Panc1 (cell line): ENCODE data around the gene DLGAP3. TPM values are rescaled to one million over a fixed set of nuclear protein-coding genes. Genes with fewer than 3 reads are reported as not detected.
"Not testable (repeated sequence)": the region's sequence is repeated elsewhere in the genome, so short reads cannot be mapped to it uniquely, and the experiment has no call there.

Experiments
- ATAC-seq: fragments of 200-7000 bp; cut with Tn5 transposase; 2 replicates; pipeline ENCODE4 v1.9.1; 2020; ENCODE audit warnings: mild to moderate bottlenecking, moderate library complexity
- BruUV-seq: library from RNA; stranded (reverse); fragments of 400-500 nt; replicated peaks from 2 replicates; lab custom pipeline; 2021; lab: Mats Ljungman, UMichigan
- CTCF ChIA-PET: fragments of 300-600 bp; sonication (Branson Sonifier 250); formaldehyde crosslinking; loops from one replicate; lab custom pipeline; 2022; ENCODE audit warnings: antibody characterized with exemption; lab: Charles Lee
- POLR2A ChIA-PET: fragments of 300-600 bp; sonication (Branson Sonifier 250); formaldehyde crosslinking; loops from one replicate; lab custom pipeline; 2022; ENCODE audit warnings: antibody characterized with exemption; lab: Charles Lee
- DNase-seq: peaks from one replicate; pipeline ENCODE4 v3.0.0-alpha.2; 2010; ENCODE audit warnings: low read depth, low spot score
- H3K27ac ChIP-seq: 2 replicates; pipeline ENCODE4 v1.5.1; 2011; ENCODE audit warnings: mild to moderate bottlenecking, low read length, inconsistent platforms
- H3K27me3 ChIP-seq: fragments of 200-500 bp; sonication (Bioruptor generic); 2 replicates; pipeline ENCODE4 v1.6.0; 2014; ENCODE audit warnings: low read length, inconsistent platforms; ENCODE audit not compliant: control insufficient read depth, insufficient read depth
- H3K36me3 ChIP-seq: fragments of 200-500 bp; sonication (Bioruptor generic); 2 replicates; pipeline ENCODE4 v1.5.1; 2014; ENCODE audit warnings: inconsistent platforms, mild to moderate bottlenecking, low read length, moderate library complexity; ENCODE audit not compliant: control insufficient read depth, insufficient read depth
- H3K4me1 ChIP-seq: 2 replicates; pipeline ENCODE4 v1.5.1; 2011; ENCODE audit warnings: inconsistent platforms, mild to moderate bottlenecking, low read length, moderate library complexity; ENCODE audit not compliant: control insufficient read depth, insufficient read depth
- H3K4me3 ChIP-seq, 2 experiments: 2 replicates each; pipeline ENCODE4 v1.5.1; 2011 to 2012; ENCODE audit warnings: low read depth in 2 of 2, low read length in 2 of 2, mild to moderate bottlenecking in 2 of 2, inconsistent platforms in 1 of 2, moderate library complexity in 1 of 2
- H3K9me3 ChIP-seq: fragments of 200-500 bp; sonication (Bioruptor generic); 2 replicates; pipeline ENCODE4 v1.5.1; 2014; ENCODE audit warnings: low read depth, mild to moderate bottlenecking, inconsistent platforms, low read length, moderate library complexity; ENCODE audit not compliant: control insufficient read depth, insufficient read depth
- POLR2AphosphoS5 ChIP-seq: IDR thresholded peaks from 2 replicates; pipeline ENCODE4 v1.6.1; 2012; ENCODE audit warnings: mild to moderate bottlenecking, low read depth, low read length, moderate library complexity
- SIN3A ChIP-seq: IDR thresholded peaks from 2 replicates; pipeline ENCODE4 v1.6.1; 2012; ENCODE audit warnings: low read depth, mild to moderate bottlenecking, low read length, moderate library complexity, borderline replicate concordance; ENCODE audit not compliant: insufficient read depth
- TCF7L2 ChIP-seq: IDR thresholded peaks from 2 replicates; pipeline ENCODE4 v1.6.1; 2011; ENCODE audit warnings: mild to moderate bottlenecking, low read depth, low read length, inconsistent platforms
- in situ Hi-C: cut with HindIII; loops from 2 replicates; pipeline ENCODE4 v1.10.0; 2016; ENCODE audit warnings: low sequenced_read_pairs, low pct_unique_long_range_greater_than_20kb
- intact Hi-C: fragments of 100-400 bp; cut with micrococcal nuclease; formaldehyde crosslinking; loops from one replicate; pipeline ENCODE4 v1.10.0; 2022; ENCODE audit not compliant: unreplicated experiment
- total RNA-seq: library from RNA; stranded (reverse); gene quantifications from one replicate; pipeline ENCODE4 v1.2.1, GENCODE V29; 2021; ENCODE audit not compliant: unreplicated experiment
- TF ChIP-seq, protein P1 (sequence below): fragments of 450-650 bp; IDR thresholded peaks from 2 replicates; pipeline ENCODE4 v1.5.1; 2017; ENCODE audit warnings: mild to moderate bottlenecking
- TF ChIP-seq, protein P2 (sequence below), 2 experiments: IDR thresholded peaks; 2 replicates each; pipeline ENCODE4 v1.6.1; 2011 to 2012; ENCODE audit warnings: low read depth in 2 of 2, control low read depth in 1 of 2, low read length in 1 of 2, mild to moderate bottlenecking in 1 of 2, moderate library complexity in 1 of 2; ENCODE audit not compliant: insufficient read depth in 1 of 2

The DLGAP3 gene
- total RNA-seq, 1 experiment from 2014 or later, result 0.87 TPM

DNA sequence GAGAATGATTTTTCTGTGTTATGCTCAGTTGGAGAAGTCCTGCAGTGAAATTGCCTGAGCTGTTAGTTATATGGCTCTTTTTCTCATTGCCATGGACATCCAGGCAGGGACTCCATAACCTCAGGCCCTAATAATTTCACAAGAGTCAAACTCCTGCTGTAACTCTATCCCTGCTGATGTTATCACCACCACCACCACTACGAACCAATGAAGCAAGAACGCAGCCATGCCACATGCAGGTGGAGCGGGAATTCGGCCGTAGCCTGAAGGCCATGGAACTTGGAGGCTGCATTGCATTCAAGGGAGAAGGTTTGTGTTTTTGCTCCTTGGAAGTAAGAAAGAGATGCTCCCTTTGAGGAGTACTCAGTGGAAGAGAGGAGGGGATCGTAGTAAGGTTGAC, 16.8 kb upstream of the DLGAP3 start:
- DNase-seq (no peak), ATAC-seq (no peak)
- no TSS peak for BruUV-seq
- intact Hi-C loops (no loop called here), in situ Hi-C loops (no loop called here)
- Histone ChIP-seq H3K36me3 (no peaks in the 10 kb centered on the region), H3K4me3 (no peak overlapping the region), H3K9me3 (no peaks in the 10 kb centered on the region), H3K4me1 (no peaks in the 10 kb centered on the region), H3K27ac (no peak overlapping the region), H3K27me3 (peaks cover 5% of the 10 kb centered on the region; the same call in 1 of the 2 replicates)
- TF ChIP-seq SIN3A (no peak), TCF7L2 (no peak)
- TF ChIP-seq, protein P1, sequence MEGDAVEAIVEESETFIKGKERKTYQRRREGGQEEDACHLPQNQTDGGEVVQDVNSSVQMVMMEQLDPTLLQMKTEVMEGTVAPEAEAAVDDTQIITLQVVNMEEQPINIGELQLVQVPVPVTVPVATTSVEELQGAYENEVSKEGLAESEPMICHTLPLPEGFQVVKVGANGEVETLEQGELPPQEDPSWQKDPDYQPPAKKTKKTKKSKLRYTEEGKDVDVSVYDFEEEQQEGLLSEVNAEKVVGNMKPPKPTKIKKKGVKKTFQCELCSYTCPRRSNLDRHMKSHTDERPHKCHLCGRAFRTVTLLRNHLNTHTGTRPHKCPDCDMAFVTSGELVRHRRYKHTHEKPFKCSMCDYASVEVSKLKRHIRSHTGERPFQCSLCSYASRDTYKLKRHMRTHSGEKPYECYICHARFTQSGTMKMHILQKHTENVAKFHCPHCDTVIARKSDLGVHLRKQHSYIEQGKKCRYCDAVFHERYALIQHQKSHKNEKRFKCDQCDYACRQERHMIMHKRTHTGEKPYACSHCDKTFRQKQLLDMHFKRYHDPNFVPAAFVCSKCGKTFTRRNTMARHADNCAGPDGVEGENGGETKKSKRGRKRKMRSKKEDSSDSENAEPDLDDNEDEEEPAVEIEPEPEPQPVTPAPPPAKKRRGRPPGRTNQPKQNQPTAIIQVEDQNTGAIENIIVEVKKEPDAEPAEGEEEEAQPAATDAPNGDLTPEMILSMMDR, result no peak
- TF ChIP-seq, protein P2, sequence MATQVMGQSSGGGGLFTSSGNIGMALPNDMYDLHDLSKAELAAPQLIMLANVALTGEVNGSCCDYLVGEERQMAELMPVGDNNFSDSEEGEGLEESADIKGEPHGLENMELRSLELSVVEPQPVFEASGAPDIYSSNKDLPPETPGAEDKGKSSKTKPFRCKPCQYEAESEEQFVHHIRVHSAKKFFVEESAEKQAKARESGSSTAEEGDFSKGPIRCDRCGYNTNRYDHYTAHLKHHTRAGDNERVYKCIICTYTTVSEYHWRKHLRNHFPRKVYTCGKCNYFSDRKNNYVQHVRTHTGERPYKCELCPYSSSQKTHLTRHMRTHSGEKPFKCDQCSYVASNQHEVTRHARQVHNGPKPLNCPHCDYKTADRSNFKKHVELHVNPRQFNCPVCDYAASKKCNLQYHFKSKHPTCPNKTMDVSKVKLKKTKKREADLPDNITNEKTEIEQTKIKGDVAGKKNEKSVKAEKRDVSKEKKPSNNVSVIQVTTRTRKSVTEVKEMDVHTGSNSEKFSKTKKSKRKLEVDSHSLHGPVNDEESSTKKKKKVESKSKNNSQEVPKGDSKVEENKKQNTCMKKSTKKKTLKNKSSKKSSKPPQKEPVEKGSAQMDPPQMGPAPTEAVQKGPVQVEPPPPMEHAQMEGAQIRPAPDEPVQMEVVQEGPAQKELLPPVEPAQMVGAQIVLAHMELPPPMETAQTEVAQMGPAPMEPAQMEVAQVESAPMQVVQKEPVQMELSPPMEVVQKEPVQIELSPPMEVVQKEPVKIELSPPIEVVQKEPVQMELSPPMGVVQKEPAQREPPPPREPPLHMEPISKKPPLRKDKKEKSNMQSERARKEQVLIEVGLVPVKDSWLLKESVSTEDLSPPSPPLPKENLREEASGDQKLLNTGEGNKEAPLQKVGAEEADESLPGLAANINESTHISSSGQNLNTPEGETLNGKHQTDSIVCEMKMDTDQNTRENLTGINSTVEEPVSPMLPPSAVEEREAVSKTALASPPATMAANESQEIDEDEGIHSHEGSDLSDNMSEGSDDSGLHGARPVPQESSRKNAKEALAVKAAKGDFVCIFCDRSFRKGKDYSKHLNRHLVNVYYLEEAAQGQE (IDR thresholded peaks at IDR 0.05; ENCODE audit: insufficient read depth in 1 of 2, low read depth in 2 of 2, low read length in 1 of 2), result no peak
- CTCF ChIA-PET, result no interaction called here
- POLR2A ChIA-PET, result interaction anchor here (0.7 kb wide), 1 partner anchor 570 kb away, joined by 10 read pairs; no protein-coding TSS in a partner anchor

DNA sequence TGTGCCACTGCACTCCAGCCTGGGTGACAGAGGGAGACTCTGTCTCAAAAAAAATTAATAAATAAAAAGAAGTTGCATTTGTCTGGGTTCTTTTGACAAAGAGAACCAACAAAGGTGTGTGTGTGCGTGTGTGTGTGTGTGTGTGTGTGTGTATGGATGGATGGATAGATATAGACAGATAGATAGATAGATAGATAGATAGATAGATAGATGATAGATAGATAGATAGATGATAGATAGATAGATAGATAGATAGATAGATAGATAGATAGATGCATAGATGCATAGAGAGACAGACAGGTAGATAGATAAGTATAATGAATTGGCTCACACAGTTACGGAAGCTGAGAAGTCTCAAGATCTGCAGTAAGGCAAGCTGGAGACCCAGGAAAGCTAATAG, 12.3 kb upstream of the DLGAP3 start:
- H3K4me3 ChIP-seq, H3K36me3 ChIP-seq, POLR2A ChIA-PET, ATAC-seq, CTCF ChIA-PET, in situ Hi-C loops, H3K27ac ChIP-seq, BruUV-seq, H3K9me3 ChIP-seq, H3K27me3 ChIP-seq, intact Hi-C loops, DNase-seq, H3K4me1 ChIP-seq: not testable (repeated sequence)

DNA sequence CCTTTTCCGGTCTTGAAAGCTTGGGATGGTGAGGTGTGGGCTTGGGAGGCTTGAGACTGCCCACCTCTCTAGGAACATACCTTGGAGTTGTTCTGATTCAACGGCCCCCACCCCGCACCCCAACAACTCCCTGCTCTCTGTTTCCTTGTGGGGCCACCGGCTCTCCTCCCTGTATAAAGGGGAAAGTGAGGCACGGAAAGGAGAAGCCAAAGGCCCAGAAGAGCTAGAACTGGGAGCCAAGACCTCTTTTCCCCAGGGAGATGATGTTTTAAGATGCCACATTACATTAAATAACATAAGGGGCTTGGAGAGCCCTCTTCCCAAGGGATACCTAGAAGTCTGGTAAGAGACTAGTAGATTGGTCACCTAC, 1.2 kb upstream of the DLGAP3 start:
- Histone ChIP-seq H3K4me3 (no peak overlapping the region), H3K9me3 (no peaks in the 10 kb centered on the region), H3K27ac (no peak overlapping the region), H3K4me1 (no peaks in the 10 kb centered on the region), H3K36me3 (no peaks in the 10 kb centered on the region), H3K27me3 (peaks cover 18% of the 10 kb centered on the region)
- no peak for TF ChIP-seq SIN3A
- TF ChIP-seq, protein P1, result no peak
- TF ChIP-seq POLR2AphosphoS5, result no peak
- no peak for TF ChIP-seq TCF7L2
- TF ChIP-seq, protein P2 (IDR thresholded peaks at IDR 0.05; ENCODE audit: insufficient read depth in 1 of 2, low read depth in 2 of 2, low read length in 1 of 2), result no peak
- intact Hi-C loops (no loop called here), in situ Hi-C loops (no loop called here)
- ATAC-seq, result no peak
- ChIA-PET POLR2A (no interaction called here), CTCF (no interaction called here)
- BruUV-seq, result no TSS peak
- no peak for DNase-seq
